NCI-H1048 (cell line): ENCODE results near the gene ACCSL.

Experiments
- DNase-seq: peaks from one replicate; lab custom pipeline; 2025; lab: John Stamatoyannopoulos, UW

The ACCSL gene

GRCh38 chr11:44097821-44098220 is 50.0 kb downstream of the ACCSL start:
- DNase-seq = no peak

- no peak for DNase-seq
Measured at GRCh38 chr11:44101098-44101497, 53.3 kb downstream of the ACCSL start.

GRCh38 chr11:44104481-44105294 is 56.9 kb downstream of the ACCSL start:
- DNase-seq = no peak

GRCh38 chr11:44108260-44108659 is 60.5 kb downstream of the ACCSL start:
- no peak for DNase-seq
